GM19372 (cell line): ENCODE measurements around the gene CLNK.

Source experiments
- ATAC-seq: cut with Tn5 transposase; IDR thresholded peaks from one replicate; pipeline ENCODE4 v1.9.1; 2021; ENCODE audit warnings: mild to moderate bottlenecking, low read depth, moderate library complexity; ENCODE audit not compliant: unreplicated experiment

The CLNK gene, protein sequence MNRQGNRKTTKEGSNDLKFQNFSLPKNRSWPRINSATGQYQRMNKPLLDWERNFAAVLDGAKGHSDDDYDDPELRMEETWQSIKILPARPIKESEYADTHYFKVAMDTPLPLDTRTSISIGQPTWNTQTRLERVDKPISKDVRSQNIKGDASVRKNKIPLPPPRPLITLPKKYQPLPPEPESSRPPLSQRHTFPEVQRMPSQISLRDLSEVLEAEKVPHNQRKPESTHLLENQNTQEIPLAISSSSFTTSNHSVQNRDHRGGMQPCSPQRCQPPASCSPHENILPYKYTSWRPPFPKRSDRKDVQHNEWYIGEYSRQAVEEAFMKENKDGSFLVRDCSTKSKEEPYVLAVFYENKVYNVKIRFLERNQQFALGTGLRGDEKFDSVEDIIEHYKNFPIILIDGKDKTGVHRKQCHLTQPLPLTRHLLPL

DNA sequence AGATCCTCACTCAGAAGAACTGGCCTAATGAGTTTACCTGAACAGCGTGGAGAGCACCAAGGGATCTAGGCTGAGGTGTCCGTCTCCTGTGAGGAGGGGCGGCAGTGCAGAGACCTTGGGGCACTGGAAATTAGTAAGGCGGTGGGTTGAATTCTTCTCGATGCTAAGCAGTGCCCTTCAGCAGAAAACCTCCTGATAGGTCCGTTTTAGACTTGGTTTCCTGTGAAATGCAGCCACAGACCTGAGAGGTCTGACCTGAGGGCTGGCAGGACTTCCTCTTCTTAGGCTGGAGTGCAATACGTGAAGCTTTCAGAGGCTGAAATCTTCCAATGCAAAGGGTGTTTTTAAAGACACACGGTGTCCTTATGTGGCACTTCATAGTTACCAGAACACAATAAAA is at the start of gene CLNK:
CLNK (minus strand) TSS at position 138 of the 400 bp plus-strand sequence. CDS start 16,899 bp downstream, outside the sequence.
- peak; percentile 83 for ATAC-seq

DNA sequence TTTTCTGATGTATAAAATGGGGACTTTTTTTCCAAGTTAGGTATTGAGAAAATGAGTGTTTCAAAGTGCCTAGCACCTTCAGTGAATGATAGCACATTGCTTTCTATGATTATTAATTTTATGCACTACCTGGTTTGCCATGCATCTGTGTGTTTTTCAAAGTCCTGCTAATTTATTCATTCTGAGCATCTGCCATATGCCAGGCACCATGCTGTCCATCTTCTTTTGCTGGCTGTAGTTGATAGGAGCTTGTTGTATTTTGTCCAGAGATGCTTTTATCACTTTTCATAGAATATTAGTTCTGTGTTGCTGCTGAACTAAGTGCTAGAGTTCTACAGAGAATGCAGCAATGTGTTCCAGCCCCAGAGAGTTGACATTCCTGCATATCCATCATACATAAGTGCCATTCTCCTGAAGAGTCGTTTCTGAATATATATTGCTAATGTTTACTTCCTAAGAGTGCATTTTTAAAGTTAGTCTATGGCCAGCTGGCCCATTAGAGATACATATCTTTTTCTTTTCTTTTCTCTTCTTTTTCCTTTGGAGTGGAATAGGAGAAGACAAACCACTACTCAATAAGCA is 49.0 kb upstream of the CLNK start:
- no peak for ATAC-seq

DNA sequence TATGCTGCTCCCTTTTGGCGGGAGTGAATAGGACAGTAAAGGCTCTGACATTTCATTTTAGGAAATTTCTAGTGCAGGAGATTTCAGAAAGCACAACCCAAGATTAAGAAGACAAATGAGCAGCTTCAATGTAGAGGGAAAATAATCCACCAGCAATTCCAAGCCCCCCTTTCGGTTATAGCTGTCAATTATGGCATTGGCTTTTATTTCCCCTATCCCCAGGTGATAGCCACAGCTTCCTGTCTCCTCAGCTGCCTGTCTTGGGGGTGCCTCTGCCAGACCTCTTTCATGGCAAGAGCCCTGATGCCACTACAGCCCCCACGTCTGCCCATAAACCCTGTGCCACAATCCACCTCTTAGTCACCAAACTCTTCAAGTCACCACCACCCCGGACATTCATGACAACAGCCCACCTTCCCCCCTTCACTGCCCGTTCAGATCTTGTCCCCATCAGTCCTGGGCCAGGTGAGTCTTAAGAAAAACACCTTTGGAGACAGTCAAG is 48.4 kb upstream of the CLNK start:
- ATAC-seq = no peak

DNA sequence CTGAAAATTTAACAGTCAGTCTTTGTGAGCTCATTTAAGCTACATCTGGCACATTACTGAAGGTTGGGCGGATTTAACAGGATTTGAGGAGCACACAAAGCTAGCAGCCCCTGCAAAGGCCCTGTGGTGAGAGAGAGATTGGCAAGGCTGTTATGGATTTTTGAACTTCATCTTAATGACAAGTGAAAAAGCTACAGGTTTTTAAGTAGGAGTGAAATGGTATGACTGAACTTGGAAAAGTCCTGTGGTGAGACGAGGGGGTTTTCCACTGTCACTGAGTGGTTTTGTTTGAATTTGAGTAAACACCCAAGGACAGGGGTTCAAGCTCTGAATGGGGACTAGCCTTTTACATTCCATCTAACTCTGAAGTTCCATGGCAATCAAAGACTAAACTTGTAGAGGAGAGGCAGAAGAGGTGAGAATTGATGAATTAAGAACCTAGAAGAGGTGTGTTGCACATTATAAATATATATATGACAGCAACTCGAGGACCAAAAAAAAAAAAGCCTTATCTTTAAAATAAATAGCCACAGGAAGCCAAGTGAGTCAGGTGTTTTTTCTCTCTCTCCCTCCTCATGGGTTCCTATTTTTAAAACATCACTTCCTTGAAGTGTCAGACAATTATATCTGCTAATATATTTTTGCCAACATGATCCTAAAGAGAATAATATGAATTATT is 47.8 kb upstream of the CLNK start:
- no peak for ATAC-seq

DNA sequence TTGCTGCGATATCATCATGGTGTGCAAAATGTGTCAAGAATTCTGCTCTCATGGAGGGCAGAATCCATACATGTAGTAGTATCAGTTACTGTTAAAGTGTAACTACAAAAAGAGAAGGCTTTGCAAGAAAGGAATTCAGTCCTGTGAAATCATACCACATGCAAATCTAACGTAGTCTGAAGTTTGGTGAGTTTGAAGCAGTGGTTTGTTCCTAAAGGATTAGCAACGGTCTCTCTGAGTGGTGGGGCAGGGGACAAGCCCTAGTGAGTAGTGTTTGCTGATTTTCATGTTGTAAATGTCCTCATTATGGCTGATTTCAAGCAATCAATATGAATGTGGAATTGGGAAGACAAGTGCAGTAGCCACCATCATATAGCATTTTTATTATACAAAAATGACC is 47.1 kb upstream of the CLNK start:
- no peak for ATAC-seq

DNA sequence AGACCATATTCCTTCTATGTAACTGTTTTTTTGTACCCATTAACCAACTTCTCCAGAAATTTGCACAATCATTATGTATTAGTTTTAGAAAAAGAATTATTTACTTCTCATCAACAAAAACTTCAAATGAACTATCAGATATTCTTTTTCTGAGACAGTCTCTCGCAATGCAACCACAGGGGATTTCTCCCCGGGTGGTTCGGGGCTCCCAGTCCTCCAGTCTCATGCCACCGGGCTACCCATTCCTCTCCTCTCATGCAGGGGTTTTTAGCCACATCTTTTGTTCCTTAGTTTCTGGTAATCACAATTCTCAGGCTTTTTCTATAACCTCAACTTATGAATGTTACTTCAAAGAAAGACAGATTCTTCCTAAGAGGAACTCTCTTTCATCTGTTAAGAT is 46.6 kb upstream of the CLNK start:
- ATAC-seq = no peak

DNA sequence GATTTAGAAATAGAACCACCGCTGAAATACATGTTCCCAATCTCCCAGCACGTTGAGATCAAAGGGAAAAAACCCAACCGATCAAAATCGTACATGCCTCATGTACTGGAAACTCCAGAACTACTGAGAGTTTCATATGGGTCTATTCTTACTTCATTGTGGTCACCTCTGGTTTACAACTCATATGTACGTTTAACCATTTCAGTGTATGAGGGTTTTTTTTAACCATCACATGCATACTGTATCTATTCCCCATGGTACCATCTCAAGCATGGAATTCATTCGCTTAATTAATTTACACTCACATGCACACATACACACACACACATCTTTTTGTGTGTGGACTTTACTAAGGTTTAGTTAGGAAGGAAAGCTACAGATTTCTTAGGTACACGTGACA is 46.0 kb upstream of the CLNK start:
- ATAC-seq = peak; percentile 42

DNA sequence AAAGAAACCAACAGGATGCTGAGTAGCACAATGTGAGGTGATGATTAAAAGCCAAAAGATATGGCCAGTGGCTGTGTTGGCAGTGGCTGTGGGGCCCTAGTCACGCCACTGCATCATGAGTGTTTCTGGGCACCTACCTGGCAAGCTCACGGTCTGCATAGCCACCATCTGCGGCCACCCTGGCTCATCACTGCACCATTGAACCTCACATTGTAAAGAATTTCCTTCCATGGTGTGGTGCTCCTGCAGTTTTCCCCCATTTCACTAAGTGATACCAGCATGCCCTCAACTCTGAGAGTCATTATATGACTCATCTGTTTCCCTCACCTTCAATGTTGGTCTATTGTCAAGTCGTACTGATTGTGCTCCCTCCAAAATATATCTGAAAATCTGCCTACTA is 45.5 kb upstream of the CLNK start:
- no peak for ATAC-seq

DNA sequence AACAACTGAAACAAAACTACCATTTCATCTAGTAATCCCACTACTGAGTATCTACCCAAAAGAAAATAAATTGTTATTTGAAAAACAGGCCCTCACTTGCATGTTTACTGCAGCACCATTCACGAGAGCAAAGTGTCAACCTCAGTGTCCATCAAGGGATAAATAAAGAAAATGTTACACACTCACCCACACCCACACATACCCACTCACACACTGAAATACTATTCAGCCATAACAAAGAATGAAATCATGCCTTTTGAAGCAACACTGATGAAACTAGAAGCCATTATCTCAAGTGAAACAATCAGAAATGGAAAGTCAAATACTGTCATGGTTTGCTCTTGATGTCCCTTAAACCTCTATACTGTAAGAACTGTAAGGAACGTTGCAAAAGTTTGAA is 44.8 kb upstream of the CLNK start:
- ATAC-seq = no peak

DNA sequence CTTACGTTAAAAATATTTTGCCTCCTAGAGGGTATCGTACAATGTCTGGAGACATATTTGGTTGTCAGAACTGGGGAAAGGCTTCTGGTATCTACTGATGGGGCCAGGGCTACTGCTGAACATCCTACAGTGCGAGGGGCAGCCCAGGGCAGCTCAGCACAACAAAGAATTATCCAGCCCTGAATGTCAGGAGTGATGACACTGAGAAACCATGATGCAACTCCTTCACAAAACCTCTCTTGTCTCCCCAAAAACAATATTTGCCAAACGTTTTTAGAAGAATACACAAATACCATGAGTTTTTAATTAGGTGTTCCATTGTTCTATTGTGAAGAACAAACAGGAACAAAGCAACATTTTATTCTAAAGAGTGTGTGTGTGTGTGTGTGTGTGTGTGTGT is 43.4 kb upstream of the CLNK start:
- no peak for ATAC-seq

DNA sequence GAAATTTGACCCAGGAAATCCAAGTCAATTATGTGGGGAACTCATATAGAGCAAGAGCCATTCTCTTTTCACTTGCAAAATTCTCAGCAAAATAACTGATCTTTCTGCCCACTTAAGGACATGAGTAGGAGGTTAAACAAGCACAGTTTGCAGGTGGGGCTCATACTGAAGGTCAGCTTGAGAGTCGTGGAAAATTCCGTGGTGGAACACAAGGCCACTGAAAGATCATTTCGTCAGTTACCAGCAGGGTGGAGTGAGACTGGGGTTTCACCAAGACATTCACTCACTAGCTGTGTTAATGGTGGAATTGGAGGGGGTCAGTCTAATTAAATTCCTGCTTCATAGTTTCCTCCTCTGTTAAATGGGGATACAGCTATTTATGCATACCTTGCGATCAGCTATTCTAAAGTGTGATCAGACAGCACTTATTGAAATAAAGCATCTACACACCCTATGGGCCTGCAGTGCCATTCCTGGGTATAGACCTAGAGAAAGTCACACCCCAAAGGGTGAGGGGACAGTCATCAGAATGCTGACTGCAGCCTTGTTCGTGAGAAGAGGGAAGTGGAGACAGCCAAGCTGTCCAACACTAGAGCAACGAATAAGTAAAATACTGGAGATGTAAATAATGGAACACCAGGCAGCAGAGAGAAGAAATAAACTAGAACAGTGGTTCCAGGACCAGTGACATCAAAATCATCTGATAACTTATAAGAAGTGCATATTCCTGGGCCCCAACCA is 42.7 kb upstream of the CLNK start:
- ATAC-seq = peak; percentile 44

DNA sequence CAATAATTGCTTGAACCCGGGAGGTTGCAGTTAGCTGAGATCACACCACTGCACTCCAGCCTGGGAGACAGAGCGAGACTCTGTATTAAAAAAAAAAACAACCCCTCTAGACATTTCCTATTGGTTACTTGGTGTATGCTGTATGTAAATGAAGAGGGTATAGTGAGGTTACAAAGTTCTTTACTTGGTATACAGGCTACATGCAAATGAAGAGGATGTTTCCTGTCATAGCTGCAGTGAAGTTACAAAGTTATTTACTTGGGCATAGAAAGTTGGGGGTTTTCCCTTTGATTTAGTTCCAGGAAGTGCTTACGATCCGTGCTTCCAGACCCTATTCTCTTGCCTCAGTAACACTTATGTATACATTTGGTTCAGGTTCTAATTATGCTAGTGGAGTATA is 38.4 kb upstream of the CLNK start:
- ATAC-seq = peak; percentile 71

DNA sequence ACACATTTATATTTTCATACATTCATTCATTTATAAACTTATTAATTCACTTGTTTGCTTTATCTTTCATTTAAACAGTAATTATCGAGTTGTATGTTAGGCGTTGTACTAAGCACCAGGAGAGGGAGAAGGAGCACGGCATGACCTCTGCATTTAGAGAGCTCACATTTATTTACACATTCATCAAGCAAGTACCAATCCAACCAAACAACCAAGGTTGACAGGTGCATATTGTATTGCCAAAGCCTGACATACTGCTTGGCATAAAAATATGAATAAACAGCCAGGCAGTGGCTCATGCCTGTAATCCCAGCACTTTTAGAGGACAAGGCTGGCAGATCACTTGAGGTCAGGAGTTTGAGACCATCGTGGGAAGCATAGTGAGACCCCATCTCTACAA is 37.0 kb upstream of the CLNK start:
- no peak for ATAC-seq

DNA sequence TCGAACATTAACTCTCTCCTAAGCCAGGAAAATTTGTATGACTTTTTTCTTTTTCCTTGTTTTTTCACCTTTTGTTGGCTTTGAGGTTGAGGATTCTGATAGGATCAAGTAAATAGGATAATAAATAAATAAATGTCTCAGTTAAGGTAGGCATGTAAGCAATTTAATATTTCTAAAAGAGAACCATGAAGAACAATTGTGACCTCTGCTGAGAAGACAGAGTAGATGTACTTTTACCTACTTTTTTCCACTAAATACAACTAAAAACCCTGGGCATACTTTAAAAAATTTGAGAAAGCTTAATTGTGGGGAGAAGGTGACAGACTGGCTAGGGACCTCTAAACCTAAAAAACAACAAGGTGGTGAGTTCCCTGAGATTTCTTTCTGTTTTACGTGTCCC is 31.6 kb upstream of the CLNK start:
- ATAC-seq = no peak

DNA sequence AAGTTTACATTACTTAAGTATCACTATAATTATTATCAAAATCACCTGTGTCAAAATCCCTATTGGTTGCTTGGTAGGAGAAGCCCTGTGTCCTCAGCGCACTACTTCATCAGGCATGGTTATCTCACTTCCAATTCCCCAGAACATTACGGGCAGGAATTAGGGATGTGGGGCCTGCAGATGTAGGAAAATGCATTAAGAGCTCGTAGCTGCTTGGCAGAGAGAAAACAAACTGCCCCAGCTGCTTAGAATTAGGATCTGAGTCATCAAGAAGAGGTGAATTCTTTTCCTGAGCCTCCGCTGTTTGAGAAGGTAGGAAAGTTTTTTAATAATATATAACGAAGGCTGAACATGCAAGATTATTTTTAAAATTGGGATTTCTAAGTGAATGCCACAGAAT is 31.1 kb upstream of the CLNK start:
- ATAC-seq = no peak

DNA sequence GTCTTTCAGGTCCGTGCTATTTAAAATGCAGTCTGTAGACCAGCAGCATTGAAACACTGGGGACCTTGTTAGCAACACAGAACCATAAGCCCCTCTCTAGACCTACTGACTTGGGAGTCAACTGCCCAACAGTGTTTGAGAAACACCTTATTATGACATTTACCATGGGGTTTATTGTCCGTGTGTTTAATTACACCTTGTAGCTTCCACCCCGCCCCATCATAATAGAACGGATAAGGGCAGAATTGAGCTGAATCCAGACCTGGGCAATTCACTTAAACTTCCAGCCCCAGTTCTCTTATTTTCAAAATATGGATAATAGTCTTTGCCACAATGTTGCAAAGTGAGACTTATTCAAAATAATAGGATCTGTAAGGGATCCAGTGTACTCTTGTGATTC is 30.6 kb upstream of the CLNK start:
- ATAC-seq = no peak

DNA sequence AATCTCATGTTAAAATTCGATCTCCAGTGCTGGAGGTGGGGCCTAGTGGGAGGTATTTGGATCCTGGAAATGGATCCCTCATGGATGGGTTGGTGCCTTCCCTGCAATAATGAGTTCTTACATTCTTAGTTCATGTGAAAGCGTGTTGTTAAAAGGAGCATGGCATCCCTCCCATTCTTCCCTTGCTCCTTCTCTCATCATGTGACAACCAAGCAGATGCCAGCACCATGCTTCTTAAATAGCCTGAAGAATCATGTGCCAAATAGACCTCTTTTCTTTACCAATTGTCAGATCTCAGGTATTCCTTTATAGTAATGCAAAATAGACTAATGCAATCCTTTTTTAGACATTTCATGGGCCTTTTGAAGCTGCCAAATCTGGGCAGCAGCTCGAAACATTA is 29.0 kb upstream of the CLNK start:
- no peak for ATAC-seq

DNA sequence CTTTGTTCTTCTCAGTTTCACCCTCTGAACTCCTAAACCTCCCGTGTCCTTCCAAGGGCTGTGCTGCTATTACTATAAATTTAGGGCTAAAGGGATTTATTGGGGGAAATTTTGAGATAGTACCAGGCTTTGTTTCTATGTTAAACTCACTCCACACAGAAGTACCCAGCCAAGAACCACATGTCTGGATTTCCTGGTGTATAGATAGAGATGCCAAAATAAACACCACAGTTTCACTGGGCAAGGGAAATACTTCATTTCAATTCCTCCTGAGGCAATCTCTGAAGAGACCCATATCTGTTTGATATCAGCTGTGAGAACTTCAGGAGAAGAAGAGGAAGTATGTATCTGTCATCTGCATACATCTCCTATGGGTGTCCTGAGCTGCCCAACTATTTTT is 21.7 kb upstream of the CLNK start:
- no peak for ATAC-seq

DNA sequence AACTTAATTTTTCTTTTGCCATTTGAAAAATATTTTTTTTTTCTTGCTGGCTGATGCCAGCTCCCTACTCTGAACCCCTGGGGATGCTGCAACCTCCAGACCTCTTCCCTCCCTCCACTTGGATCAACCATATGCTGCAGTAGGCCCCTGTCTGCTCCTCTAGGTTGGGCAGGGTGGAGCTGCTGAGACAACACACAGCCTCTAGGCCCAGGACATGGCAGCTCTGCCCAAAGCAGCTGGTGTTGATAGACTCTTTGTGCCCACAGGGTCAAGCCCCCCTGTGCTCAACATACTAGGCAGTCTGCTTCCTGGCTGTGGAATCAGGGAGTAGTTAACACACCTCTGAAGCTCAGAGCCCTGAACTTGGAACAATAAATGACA is 19.9 kb upstream of the CLNK start:
- ATAC-seq = no peak

DNA sequence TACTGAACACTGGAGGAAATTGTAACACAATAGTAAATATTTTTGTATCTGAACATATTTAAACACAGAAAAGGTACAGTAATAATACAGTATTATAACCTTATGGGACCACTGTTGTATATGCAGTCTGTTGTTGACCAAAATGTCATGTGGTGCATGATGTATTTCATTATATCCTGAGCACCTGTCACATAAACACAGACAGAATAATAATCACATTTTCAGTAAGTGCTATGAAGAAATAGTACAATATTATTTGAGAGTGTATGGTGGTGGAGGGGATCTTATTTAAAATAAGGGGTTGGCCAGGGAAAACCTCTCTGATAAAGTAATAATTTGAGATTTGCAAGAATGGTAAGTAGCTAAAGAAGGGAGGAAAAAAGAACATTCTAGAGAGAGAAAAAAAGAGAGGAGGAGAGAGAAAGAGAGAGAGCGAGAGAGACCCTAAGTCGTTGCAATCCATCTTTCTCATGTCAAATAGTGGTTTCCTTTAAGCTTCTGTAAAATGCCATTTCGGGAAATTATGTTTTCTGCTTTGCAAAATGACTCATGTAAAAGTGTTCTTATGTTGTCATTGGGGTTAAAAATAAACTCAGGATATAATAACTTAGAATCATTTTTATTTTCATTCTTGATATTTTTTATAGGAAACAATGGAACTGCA is 19.3 kb upstream of the CLNK start:
- ATAC-seq = no peak
